Femur (tissue), 1 donor: ENCODE results near the gene C7orf57.
"Not testable (repeated sequence)": the region's sequence is repeated elsewhere in the genome, so short reads cannot be mapped to it uniquely, and the experiment has no call there.

Experiments used
- DNase-seq: peaks from one replicate; pipeline ENCODE4 v3.0.0-alpha.2; 2017

The C7orf57 gene

GRCh38 chr7:48038815-48039506 lies 3.6 kb downstream of the C7orf57 start:
- no peak for DNase-seq

GRCh38 chr7:48040944-48041652 lies 5.8 kb downstream of the C7orf57 start:
- no peak for DNase-seq

DNA sequence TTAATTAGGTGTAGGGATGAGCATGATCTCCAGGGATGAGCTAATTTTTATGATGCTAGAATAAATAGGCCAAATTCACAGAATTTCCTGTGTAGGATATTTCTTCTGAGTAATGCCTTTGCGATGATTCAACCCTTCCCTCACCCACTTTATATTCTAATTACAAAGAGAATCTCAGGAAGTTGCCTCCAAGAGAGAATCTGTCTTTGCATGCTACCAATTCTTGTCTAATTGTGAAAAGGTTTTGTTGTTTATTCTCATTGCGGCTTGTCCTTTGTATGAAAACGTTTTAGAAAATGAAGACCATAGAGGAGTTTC lies 6.3 kb downstream of the C7orf57 start:
- DNase-seq = no peak

- DNase-seq = no peak
These were observed 6.9 kb downstream of the C7orf57 start for GRCh38 chr7:48042216-48042615.

DNA sequence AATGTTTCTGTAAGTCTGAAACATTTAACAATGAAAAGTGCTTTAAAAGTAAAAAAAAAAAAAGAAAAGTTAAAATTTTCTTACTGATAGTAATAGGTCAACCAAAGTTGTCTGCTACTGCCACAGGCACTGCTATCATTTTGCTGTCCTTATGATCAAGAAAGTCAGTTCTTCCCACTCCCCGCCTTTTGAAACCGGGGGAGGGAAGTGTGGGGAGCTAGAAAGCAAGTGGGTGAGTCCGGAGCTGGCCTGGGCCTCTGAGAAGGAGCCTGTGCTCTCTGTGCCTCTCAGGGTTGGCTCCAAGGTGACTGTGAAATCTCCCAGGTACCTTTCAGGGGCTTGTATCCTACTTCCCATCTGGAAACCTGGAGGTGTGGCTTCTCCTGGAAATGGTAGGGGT lies 7.3 kb downstream of the C7orf57 start:
- no peak for DNase-seq

- no peak for DNase-seq
These were observed 9.9 kb downstream of the C7orf57 start for GRCh38 chr7:48045195-48045765.

DNA sequence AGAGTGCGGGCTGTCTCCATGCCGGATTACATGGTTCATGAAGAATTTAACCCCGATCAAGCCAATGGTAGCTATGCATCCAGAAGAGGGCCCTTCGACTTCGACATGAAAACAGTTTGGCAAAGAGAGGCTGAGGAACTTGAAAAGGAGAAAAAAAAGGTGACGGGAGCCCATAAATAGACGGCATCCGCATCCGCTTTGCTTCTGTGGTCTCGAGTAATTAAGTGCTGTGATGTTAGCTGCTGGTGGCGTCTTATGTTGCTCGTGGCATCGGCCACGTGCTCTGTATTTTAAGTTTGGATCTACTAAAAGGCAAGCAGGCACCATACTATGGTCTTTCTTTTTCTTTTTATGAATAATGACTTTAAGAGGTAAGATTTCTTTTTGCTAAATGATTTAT lies 11.1 kb downstream of the C7orf57 start:
- DNase-seq = no peak

- DNase-seq = no peak
These were observed 12.8 kb downstream of the C7orf57 start for GRCh38 chr7:48048113-48048512.

DNA sequence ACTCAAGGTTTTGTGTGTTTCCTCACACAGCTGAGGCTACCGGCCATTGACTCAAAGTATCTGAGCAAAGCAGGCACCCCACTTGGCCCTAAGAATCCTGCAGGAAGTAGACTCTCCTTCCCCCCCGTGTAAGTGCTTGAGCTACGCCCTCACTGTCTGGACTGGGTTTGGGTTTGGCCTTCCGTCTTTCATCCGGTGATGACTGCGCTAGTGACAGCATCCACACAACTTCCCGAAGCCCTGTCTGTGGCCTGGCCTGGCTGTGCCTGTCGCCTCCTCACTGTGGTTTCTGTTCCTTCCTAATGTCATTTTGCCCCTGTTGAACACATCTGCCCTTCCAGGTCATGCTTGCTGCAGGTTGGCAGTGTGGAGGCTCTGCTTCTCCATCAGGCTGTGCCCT lies 14.5 kb downstream of the C7orf57 start:
- no peak for DNase-seq

- DNase-seq = no peak
These were observed 17.4 kb downstream of the C7orf57 start for GRCh38 chr7:48052748-48053147.

DNA sequence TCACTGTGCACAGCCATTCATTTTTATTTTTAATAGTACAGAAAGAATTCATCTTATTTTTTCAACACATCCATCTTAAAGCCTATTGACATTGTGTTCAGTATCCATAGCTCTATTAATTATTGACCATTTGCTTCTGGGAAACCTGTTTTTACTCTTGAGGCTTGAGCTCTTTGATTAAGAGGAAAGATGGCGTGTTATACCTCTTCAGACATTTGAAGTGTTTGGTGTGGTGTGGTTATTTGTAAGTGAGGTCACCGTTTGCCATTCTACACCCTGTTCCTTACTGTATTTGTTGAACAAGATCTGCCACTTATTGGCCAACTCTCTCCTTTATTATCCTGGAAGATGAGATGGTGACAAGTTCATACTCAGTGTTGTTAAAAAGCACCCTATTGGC lies 18.4 kb downstream of the C7orf57 start:
- DNase-seq = no peak

DNA sequence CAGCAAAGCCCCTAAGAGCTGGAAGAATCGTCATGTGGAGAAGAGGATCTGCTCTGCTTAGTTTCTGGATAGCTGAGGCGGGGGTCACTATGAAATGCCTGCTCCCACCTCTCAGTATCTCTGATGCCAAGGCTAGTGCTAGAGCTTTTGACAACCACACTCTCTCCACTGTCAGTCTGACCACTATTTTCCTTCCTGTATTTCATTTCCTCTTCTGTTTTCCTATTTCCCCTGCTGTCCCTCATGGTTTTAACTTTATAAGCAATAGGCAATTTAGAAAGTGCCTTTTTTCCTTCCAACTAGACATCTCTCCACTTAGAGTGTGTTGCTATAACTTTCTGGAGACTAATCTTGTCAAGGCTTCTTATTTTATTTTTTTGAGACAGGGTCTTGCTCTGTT lies 23.6 kb downstream of the C7orf57 start:
- no peak for DNase-seq

DNA sequence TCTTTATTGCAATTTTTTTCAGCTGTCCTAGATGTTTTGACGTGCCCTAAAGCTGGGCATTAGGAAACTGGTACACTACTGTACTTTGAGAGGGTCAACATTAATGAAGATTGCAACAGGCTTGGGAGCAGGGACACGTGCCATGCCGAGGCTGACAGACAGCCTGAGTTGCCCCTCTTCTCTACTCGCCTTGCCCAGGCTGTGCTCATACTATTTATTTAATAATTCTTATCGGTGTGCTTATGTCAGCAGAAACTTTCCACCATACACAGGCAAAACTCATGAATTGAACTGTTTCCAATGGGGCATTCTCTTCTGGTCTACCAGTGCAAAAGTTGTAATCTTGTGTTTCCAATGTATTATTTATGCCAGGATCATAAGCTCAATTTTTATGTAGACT lies 24.4 kb downstream of the C7orf57 start:
- DNase-seq = no peak

DNA sequence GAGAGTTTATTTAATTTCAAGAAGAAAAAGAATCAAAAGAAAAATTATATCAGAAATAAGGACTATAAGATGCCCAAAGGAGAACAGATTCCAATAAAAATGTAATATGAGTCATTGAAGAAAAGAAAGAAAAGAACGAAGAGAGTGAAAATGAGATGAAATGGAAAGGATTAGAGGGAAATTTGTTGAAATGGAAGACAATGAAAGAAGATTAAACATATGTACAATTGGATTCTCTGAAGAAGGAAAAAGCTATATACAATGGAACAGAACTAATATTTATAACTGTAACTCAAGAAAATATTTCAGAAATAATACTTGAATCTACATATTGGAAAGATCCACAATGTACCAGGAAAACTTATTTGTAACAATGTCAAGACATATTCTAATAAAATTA lies 28.6 kb downstream of the C7orf57 start:
- no peak for DNase-seq

- DNase-seq = no peak
These were observed 32.1 kb downstream of the C7orf57 start for GRCh38 chr7:48067475-48067874.

DNA sequence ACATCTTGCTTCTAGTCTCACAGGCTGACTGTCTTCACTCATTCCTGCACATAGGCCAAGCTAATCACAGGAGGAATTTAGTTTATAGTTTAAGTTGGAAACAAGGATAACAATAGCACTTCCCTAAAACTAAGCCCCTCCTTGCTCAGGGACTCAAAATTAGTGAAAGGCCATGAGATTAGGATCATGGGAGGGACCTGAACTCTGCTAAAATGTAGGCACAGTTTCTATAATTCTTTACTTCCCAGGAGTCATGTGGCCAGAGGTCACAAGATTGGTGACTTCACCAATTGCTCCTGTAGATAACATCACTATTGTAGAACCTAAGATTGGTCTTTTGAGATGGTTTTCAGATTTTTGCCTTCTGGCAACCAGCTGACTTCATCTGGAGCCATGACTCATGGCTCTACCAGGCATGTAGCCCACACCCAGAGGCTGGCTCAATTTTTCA lies 38.9 kb downstream of the C7orf57 start:
- DNase-seq = no peak

DNA sequence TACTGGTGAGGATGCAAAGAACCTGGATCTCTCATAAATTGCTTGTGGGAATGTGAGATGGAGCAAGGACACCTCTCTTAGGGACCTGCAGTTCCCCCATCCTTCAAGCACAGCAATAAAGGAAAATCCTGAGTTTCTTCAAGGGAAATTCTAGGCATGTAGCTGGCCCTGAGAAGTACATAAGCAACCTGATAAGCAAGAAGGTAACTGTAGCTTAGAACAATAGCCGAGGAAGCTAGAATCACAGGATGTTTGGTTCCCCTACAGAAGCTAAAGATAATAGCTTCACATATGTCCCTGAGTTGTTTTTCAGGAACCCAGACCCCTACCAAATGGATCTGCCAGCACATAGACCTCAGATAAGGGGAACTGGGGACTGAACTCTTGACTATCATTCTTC lies 42.1 kb downstream of the C7orf57 start:
- DNase-seq = no peak

GRCh38 chr7:48078470-48078869 lies 43.1 kb downstream of the C7orf57 start:
- no peak for DNase-seq

- DNase-seq = not testable (repeated sequence)
These were observed 47.0 kb downstream of the C7orf57 start for GRCh38 chr7:48082378-48082777.

DNA sequence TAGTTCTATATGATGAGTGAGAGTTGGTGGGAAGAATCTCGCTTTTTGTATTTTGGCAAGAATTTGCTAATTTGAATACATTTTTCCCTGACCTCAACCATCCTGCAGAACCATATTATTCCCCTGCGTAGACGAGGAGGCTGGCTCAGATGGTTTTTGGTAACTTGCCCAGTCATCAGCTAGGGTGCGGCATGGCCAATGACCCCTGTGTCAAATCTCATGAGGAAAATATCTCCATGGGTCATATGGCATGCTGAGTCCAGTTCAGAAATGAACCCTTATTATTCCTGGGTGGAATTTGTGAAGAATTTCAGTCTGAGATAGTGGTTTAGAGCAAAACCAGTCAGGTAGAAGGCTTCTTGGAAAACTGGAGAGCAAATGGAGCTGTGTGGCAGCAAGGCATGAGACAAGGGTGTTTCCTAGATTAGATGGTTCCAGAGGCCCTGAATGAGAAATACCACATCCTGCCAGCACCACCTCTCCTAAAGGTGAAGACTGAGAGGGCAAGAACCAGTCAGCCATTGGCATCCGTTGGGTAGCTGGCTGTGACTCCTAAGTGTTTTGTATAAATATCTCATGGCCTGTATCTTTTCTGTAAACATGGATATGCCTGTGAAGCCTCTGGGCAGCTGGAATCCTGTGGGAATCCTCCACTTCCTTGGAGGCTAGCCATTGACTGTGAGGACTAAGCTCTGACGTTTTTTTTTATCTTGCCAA lies 47.9 kb downstream of the C7orf57 start:
- no peak for DNase-seq

DNA sequence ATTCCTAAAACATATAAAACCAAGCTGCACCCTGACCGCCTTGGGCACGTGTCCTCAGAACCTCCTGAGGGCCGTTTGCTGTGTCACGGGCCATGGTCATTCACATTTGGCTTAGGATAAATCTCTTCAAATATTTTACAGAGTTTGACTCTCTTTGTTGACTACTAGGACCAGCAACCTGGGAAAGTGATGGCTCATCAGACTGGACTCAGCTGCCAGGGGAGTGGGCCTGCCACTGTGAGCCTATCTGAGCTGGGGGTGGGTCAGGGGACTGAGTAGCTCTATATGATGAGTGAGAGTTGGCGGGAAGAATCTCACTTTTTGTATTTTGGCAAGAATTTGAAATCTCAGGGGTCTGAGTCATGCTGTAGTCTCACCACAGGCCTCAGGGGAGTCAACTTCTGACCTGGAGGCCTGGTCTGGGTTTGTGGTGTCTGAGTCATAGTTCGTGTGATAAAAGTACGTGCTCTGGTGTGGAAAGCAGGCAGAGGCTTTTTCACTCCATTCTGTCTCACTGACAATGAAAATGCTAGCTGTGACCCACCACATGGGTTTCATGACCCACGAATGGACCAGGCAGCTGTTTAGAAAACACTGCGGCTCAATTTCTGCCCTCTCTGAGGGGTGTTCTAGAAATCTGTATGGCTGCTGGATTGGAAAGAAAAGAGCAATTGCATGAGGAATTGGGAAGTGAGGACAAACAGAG lies 49.5 kb downstream of the C7orf57 start:
- peak; percentile 56 for DNase-seq

- no peak for DNase-seq
These were observed 50.1 kb downstream of the C7orf57 start for GRCh38 chr7:48085433-48085791.

DNA sequence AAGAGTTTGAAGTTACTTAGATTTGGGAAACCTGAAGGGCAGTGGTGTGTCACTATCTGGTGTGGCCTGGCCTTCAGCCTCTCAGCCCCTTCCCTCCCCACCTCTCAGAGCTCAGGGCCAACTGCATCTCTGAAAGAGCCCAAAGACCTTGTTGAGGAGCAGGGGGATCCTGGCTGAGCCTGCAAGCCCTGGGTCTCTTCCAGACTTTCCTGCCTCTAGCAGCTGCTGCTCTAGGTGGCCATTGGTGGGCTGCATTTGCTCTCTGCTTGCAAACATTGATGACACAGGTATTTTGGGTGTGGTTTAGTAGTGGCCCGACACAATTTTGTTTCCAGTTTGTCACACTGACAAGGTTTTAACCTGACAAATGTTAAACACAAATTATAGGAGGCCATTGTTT lies 50.6 kb downstream of the C7orf57 start:
- no peak for DNase-seq
